Testis (tissue), 3 donors: Measurements from ENCODE around the gene PWP2. TPM values are rescaled to one million over a fixed set of nuclear protein-coding genes. Genes with fewer than 3 reads are reported as not detected.

ENCODE experiments used
- DNase-seq: peaks from one replicate; pipeline ENCODE4 v3.0.0-alpha.2; 2019
- H3K27ac ChIP-seq, 2 donors: fragments of 200-600 bp; sonication (generic); one replicate each; pipeline ENCODE4 v1.5.1; 2019
- H3K27me3 ChIP-seq: fragments of 200-600 bp; sonication (generic); one replicate; pipeline ENCODE4 v1.5.1; 2019
- H3K36me3 ChIP-seq: fragments of 200-600 bp; sonication (generic); one replicate; pipeline ENCODE4 v1.5.1; 2017; ENCODE audit warnings: low read depth; ENCODE audit errors: missing control alignments
- H3K4me1 ChIP-seq: fragments of 200-600 bp; sonication (generic); one replicate; pipeline ENCODE4 v1.5.1; 2019
- H3K4me3 ChIP-seq, 2 donors: fragments of 200-600 bp; sonication (generic); one replicate each; pipeline ENCODE4 v1.5.1; 2017 to 2019
- H3K9me3 ChIP-seq: fragments of 200-600 bp; sonication (generic); one replicate; pipeline ENCODE4 v1.5.1; 2017
- POLR2A ChIP-seq: fragments of 450-650 bp; IDR thresholded peaks from one replicate; pipeline ENCODE4 v1.6.1; 2017; ENCODE audit warnings: antibody characterized with exemption, mild to moderate bottlenecking, moderate library complexity
- WGBS, 2 donors: methylation state at CpG; one replicate each; pipeline ENCODE4 v1.1.5; 2018; 5-methylcytosine and 5-hydroxymethylcytosine counted together
- intact Hi-C: fragments of 100-400 bp; cut with DNase I; formaldehyde crosslinking; loops from one replicate; pipeline ENCODE4 v1.15.1; 2023; ENCODE audit warnings: low total_unique reads
- polyA plus RNA-seq: library from polyadenylated mRNA; stranded (reverse); fragments of 350-450 nt; fragmentation: Illumina TruSeq; extraction: RNeasy Lipid Tissue Mini Kit (QIAGEN cat#74804); gene quantifications from one replicate; pipeline ENCODE4 v1.2.3, GENCODE V29; 2014; ENCODE audit warnings: low read depth, low replicate concordance; ENCODE audit not compliant: insufficient read depth
- total RNA-seq, 2 donors: library from RNA; depleted of rRNA; stranded (reverse); fragments of >200 nt; gene quantifications; one replicate each; pipeline ENCODE4 v1.2.3, GENCODE V29; 2016
- TF ChIP-seq, protein P1 (sequence below), 3 experiments: fragments of 450-650 bp in 2 of 3; fragments of 200-600 bp in 1 of 3; sonication (generic) in 1 of 3; IDR thresholded peaks; one replicate each; pipeline ENCODE4 v1.5.1; 2016 to 2019; ENCODE audit warnings: antibody characterized with exemption in 3 of 3, mild to moderate bottlenecking in 2 of 3, moderate library complexity in 1 of 3

Gene PWP2
- total and polyA plus RNA-seq, 3 donors from 2014 or later: 7.8 to 23.7 (median 10.8) TPM

DNA sequence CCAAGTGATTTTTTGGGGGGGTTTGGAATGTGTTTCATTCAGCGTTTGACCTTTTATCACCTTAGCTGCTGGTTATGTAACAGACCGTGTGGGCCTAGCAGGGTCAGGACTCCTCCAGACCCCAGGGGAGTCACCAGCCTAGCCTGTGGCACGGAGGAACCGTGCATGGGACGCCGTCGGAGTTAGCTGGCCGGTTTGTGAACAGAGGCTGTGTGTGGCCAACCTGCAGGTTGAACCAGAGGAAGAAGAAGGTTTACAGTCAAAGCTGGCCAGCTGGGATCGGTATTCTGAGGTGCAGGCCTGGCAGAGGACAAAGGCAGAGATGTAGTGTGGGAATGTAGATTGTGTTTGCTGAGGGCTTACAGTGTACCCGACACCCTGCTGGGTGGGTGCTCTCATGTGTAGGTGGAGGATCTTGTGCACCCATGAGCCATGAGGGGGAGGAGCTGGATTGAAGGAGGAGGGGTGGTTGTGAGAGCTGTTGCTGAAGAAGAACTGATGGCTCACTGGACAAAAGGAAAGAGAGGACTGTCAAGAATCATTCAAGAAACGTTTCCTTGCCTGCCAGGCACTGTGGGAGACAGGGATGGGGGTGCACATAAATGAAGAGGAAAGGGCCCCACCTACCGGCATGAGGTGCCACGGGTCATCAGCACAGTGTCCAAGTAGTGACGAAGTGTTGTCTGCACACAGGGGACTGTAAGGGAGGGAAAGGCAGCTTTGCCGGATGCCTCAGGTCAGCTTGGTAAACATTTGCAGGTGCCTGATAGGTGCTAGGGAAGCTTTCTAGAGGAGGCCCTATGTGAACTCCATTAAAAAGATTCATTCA lies 40.0 kb upstream of the PWP2 start:
- Histone ChIP-seq H3K27me3 (no peaks in the 10 kb centered on the region), H3K36me3 (no peaks in the 10 kb centered on the region), H3K27ac (no peak overlapping the region), H3K4me3 (no peak overlapping the region), H3K9me3 (no peaks in the 10 kb centered on the region), H3K4me1 (peaks cover 4% of the 10 kb centered on the region)
- intact Hi-C loops: no loop called here
- TF ChIP-seq POLR2A: no peak
- TF ChIP-seq, protein P1, sequence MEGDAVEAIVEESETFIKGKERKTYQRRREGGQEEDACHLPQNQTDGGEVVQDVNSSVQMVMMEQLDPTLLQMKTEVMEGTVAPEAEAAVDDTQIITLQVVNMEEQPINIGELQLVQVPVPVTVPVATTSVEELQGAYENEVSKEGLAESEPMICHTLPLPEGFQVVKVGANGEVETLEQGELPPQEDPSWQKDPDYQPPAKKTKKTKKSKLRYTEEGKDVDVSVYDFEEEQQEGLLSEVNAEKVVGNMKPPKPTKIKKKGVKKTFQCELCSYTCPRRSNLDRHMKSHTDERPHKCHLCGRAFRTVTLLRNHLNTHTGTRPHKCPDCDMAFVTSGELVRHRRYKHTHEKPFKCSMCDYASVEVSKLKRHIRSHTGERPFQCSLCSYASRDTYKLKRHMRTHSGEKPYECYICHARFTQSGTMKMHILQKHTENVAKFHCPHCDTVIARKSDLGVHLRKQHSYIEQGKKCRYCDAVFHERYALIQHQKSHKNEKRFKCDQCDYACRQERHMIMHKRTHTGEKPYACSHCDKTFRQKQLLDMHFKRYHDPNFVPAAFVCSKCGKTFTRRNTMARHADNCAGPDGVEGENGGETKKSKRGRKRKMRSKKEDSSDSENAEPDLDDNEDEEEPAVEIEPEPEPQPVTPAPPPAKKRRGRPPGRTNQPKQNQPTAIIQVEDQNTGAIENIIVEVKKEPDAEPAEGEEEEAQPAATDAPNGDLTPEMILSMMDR (IDR thresholded peaks at IDR 0.05): no peak
- no peak for DNase-seq
- 78 to 79% methylated on average over 15 of the region's 15 CpGs for WGBS, 2 donors

DNA sequence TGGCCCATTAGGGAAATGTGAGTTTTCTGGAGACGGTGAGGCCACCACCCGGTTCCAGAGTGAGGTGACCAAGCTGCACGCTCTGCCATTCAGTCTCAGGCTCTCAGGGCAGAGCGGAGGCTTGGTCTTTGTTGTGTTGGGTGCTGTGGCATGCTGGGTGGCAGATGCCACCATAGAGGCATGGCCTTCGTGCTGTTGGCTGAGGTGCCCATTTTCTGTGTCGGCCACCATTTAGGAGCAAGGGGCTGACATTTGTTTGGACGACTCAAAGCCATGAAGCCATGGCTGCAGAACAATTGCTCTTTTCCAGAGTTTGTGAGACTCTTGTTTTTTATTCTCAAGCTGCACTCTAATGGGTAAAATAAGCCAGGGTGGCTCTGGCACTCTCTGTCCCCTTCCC lies 36.8 kb upstream of the PWP2 start:
- Histone ChIP-seq H3K27ac (no peak overlapping the region), H3K4me3 (no peak overlapping the region), H3K9me3 (no peaks in the 10 kb centered on the region), H3K4me1 (no peaks in the 10 kb centered on the region), H3K36me3 (no peaks in the 10 kb centered on the region), H3K27me3 (no peaks in the 10 kb centered on the region)
- WGBS, 2 donors: 86 to 91% methylated on average over 7 of the region's 7 CpGs
- intact Hi-C loops: loop anchor here (10.0 kb wide), 1 partner anchor 46 kb away; no protein-coding TSS in a partner anchor
- DNase-seq: no peak
- no peak for TF ChIP-seq POLR2A
- TF ChIP-seq, protein P1 (IDR thresholded peaks at IDR 0.05): no peak

DNA sequence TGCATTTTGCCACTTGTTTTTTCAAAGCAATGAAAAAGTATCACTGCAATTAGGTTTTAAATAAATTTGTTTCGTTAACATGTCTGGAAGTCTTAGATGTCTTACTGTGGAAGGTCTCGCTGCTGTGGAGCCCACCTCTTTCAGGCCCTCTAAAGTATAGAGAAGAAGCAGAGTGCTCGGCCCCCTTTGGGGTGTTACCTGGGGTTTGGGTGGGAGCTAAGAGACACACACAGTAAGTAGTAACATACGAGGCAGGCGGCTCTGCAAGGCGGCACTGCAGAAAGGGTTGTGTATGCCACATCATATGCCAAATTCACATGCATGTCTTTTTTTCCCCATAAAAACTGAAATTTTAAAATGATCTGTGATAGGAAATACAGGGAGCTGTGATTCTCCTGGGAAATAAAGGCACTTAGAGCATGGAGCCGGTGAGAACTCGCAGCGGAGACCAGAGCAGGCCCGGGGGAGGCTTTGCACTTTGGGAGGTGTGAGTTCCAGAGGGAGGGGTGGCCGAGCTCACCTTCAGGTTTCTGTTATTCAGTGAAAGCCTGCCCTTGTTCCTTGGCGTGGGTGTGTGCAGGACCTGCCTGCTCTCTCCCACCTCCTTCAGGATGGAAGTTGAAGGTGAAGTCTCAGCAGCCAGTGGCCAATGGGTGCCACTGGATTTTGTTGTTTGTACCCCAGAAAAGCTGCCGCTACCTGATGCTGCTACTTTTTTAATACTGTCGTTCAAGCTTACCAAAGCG lies 35.7 kb upstream of the PWP2 start:
- no peak for TF ChIP-seq POLR2A
- TF ChIP-seq, protein P1 (IDR thresholded peaks at IDR 0.05): no peak
- no peak overlapping the region for H3K27ac ChIP-seq
- H3K9me3 ChIP-seq: no peaks in the 10 kb centered on the region
- no peak for DNase-seq
- 79 to 81% methylated on average over 15 of the region's 15 CpGs for WGBS, 2 donors
- no peaks in the 10 kb centered on the region for H3K4me1 ChIP-seq
- no peaks in the 10 kb centered on the region for H3K36me3 ChIP-seq
- H3K4me3 ChIP-seq: no peak overlapping the region
- intact Hi-C loops: loop anchor here (10.0 kb wide), 1 partner anchor 47 kb away; no protein-coding TSS in a partner anchor
- H3K27me3 ChIP-seq: no peaks in the 10 kb centered on the region

DNA sequence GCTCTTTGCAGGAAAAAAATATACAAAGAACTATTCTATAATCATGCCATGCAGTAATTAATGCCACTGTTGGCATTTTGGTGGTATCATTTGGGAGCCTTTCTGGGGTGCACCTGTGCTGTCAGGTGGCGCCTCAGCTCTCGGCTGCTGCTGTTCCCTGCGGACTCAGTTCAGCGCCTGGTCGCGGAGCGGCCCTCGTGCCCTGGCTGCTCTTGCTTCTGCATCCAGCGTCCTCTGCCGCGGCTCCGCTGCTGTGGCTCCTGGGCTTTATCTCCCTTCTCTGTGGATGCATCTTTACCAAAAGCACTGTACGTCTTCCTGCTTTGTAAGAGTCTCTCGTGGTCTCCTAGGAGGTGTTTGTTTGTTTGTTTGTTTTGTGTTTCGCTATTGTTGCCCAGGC lies 35.1 kb upstream of the PWP2 start:
- intact Hi-C loops: loop anchor here (10.0 kb wide), 1 partner anchor 47 kb away; no protein-coding TSS in a partner anchor
- TF ChIP-seq, protein P1 (IDR thresholded peaks at IDR 0.05): no peak
- no peak for TF ChIP-seq POLR2A
- H3K27me3 ChIP-seq: no peaks in the 10 kb centered on the region
- H3K9me3 ChIP-seq: no peaks in the 10 kb centered on the region
- H3K36me3 ChIP-seq: no peaks in the 10 kb centered on the region
- H3K27ac ChIP-seq: no peak overlapping the region
- 94 to 97% methylated on average over 11 to 15 of the region's 15 CpGs for WGBS, 2 donors
- H3K4me1 ChIP-seq: no peaks in the 10 kb centered on the region
- no peak for DNase-seq
- H3K4me3 ChIP-seq: no peak overlapping the region
